H9 (cell line): ENCODE measurements around the gene MAEA. TPM values are rescaled to one million over a fixed set of nuclear protein-coding genes. Genes with fewer than 3 reads are reported as not detected.

Experiments used
- DNase-seq: peaks from one replicate; pipeline ENCODE4 v3.0.0-alpha.2; 2017
- H2AFZ ChIP-seq: one replicate; pipeline ENCODE4 v1.6.1; 2013; ENCODE audit warnings: mild to moderate bottlenecking, low read length, control low read depth, moderate library complexity
- H2AK5ac ChIP-seq: 2 replicates; pipeline ENCODE4 v1.6.1; 2013; ENCODE audit warnings: low read length, control low read depth, mixed read lengths; ENCODE audit not compliant: insufficient read length
- H2BK120ac ChIP-seq: one replicate; pipeline ENCODE4 v1.6.1; 2013; ENCODE audit warnings: low read depth, mild to moderate bottlenecking, low read length, control low read depth, inconsistent platforms; ENCODE audit not compliant: poor library complexity, severe bottlenecking
- H2BK12ac ChIP-seq: 2 replicates; pipeline ENCODE4 v1.6.1; 2013; ENCODE audit warnings: low read length, control low read depth, mixed read lengths, low read depth; ENCODE audit not compliant: insufficient read length
- H2BK15ac ChIP-seq: 2 replicates; pipeline ENCODE4 v1.6.1; 2013; ENCODE audit warnings: low read depth, low read length, control low read depth
- H2BK20ac ChIP-seq: one replicate; pipeline ENCODE4 v1.6.1; 2013; ENCODE audit warnings: low read depth, mild to moderate bottlenecking, low read length, control low read depth, inconsistent platforms; ENCODE audit not compliant: poor library complexity, severe bottlenecking
- H2BK5ac ChIP-seq: 2 replicates; pipeline ENCODE4 v1.6.1; 2013; ENCODE audit warnings: low read length, control low read depth, mixed read lengths; ENCODE audit not compliant: insufficient read length
- H3K14ac ChIP-seq: 2 replicates; pipeline ENCODE4 v1.6.1; 2013; ENCODE audit warnings: low read length, control low read depth; ENCODE audit not compliant: insufficient read depth
- H3K18ac ChIP-seq: 2 replicates; pipeline ENCODE4 v1.6.1; 2013; ENCODE audit warnings: low read depth, mild to moderate bottlenecking, mixed read lengths, low read length, control low read depth; ENCODE audit not compliant: insufficient read length
- H3K23ac ChIP-seq: 2 replicates; pipeline ENCODE4 v1.6.1; 2013; ENCODE audit warnings: low read length, control low read depth, mixed read lengths, low read depth; ENCODE audit not compliant: insufficient read length
- H3K23me2 ChIP-seq: 2 replicates; pipeline ENCODE4 v1.6.1; 2013; ENCODE audit warnings: low read depth, mild to moderate bottlenecking, mixed read lengths, low read length, control low read depth; ENCODE audit not compliant: insufficient read length, poor library complexity, severe bottlenecking
- H3K27ac ChIP-seq: 2 replicates; pipeline ENCODE4 v1.5.1; 2013; ENCODE audit warnings: low read length, control low read depth, mixed read lengths, low read depth; ENCODE audit not compliant: insufficient read length
- H3K27me3 ChIP-seq: 2 replicates; pipeline ENCODE4 v1.6.1; 2013; ENCODE audit warnings: low read length, control low read depth, inconsistent platforms; ENCODE audit not compliant: insufficient read depth
- H3K4ac ChIP-seq: 2 replicates; pipeline ENCODE4 v1.6.1; 2013; ENCODE audit warnings: low read depth, mild to moderate bottlenecking, control low read depth, inconsistent platforms, low read length, moderate library complexity
- H3K4me1 ChIP-seq: 2 replicates; pipeline ENCODE4 v1.6.1; 2013; ENCODE audit warnings: low read length, control low read depth, inconsistent platforms; ENCODE audit not compliant: insufficient read depth
- H3K4me2 ChIP-seq: 2 replicates; pipeline ENCODE4 v1.6.1; 2013; ENCODE audit warnings: low read length, control low read depth, mixed read lengths; ENCODE audit not compliant: insufficient read length, insufficient read depth
- H3K56ac ChIP-seq: 2 replicates; pipeline ENCODE4 v1.6.1; 2013; ENCODE audit warnings: low read depth, mild to moderate bottlenecking, mixed read lengths, low read length, control low read depth; ENCODE audit not compliant: insufficient read length
- H3K79me1 ChIP-seq: 2 replicates; pipeline ENCODE4 v1.6.1; 2013; ENCODE audit warnings: low read depth, mild to moderate bottlenecking, moderate library complexity, low read length, control low read depth, inconsistent platforms; ENCODE audit not compliant: insufficient read depth, poor library complexity, severe bottlenecking
- H3K79me2 ChIP-seq: 2 replicates; pipeline ENCODE4 v1.6.1; 2013; ENCODE audit warnings: low read length, control low read depth, inconsistent platforms; ENCODE audit not compliant: insufficient read depth
- H3K9ac ChIP-seq: 2 replicates; pipeline ENCODE4 v1.6.1; 2013; ENCODE audit warnings: low read length, control low read depth, mixed read lengths; ENCODE audit not compliant: insufficient read length; ENCODE audit errors: extremely low read depth
- H3K9me3 ChIP-seq: one replicate; pipeline ENCODE4 v1.6.1; 2013; ENCODE audit warnings: low read depth, low read length, inconsistent platforms; ENCODE audit not compliant: control insufficient read depth
- H3T11ph ChIP-seq: one replicate; pipeline ENCODE4 v1.6.1; 2013; ENCODE audit warnings: mild to moderate bottlenecking, low read length, control low read depth, inconsistent platforms
- H4K20me1 ChIP-seq: one replicate; pipeline ENCODE4 v1.6.1; 2013; ENCODE audit not compliant: control insufficient read depth, insufficient read length, insufficient read depth
- H4K5ac ChIP-seq: 2 replicates; pipeline ENCODE4 v1.6.1; 2013; ENCODE audit warnings: low read depth, mild to moderate bottlenecking, mixed read lengths, low read length, control low read depth; ENCODE audit not compliant: insufficient read length
- H4K8ac ChIP-seq: replicated peaks from 2 replicates; pipeline ENCODE4 v1.6.1; 2013; ENCODE audit warnings: low read length, control low read depth, mixed read lengths, low read depth; ENCODE audit not compliant: insufficient read length
- H4K91ac ChIP-seq: 2 replicates; pipeline ENCODE4 v1.6.1; 2013; ENCODE audit warnings: low read depth, mild to moderate bottlenecking, moderate library complexity, mixed read lengths, low read length, control low read depth; ENCODE audit not compliant: insufficient read length
- H3K27ac Mint-ChIP-seq, 3 experiments: 2 replicates in 2 of 3; 3 replicates in 1 of 3; pipeline ENCODE4 v1.8.0; 2020 to 2021; ENCODE audit warnings: mixed read lengths in 3 of 3, mild to moderate bottlenecking in 1 of 3, moderate library complexity in 1 of 3
- H3K27me3 Mint-ChIP-seq: 2 replicates; pipeline ENCODE4 v1.8.0; 2021; ENCODE audit warnings: low read depth, mild to moderate bottlenecking, moderate library complexity, mixed read lengths
- H3K36me3 Mint-ChIP-seq, 3 experiments: 2 replicates in 2 of 3; 3 replicates in 1 of 3; pipeline ENCODE4 v1.8.0; 2020 to 2021; ENCODE audit warnings: low read depth in 3 of 3, mixed read lengths in 3 of 3; ENCODE audit not compliant: insufficient read depth in 1 of 3
- H3K4me1 Mint-ChIP-seq, 2 experiments: 2 replicates each; pipeline ENCODE4 v1.8.0; 2020; ENCODE audit warnings: mixed read lengths in 2 of 2
- H3K4me3 Mint-ChIP-seq, 2 experiments: 2 replicates in 1 of 2; 3 replicates in 1 of 2; pipeline ENCODE4 v1.8.0; 2020 to 2021; ENCODE audit warnings: mild to moderate bottlenecking in 2 of 2, mixed read lengths in 2 of 2, moderate library complexity in 1 of 2
- H3K9me3 Mint-ChIP-seq, 2 experiments: 2 replicates in 1 of 2; 3 replicates in 1 of 2; pipeline ENCODE4 v1.8.0; 2020; ENCODE audit warnings: mild to moderate bottlenecking in 2 of 2, mixed read lengths in 2 of 2, moderate library complexity in 1 of 2
- CTCF ChIP-seq: fragments of 200-600 bp; sonication (generic); conservative IDR thresholded peaks from 3 replicates; pipeline ENCODE4 v1.8.0; 2021; ENCODE audit warnings: antibody characterized with exemption, mild to moderate bottlenecking
- WGBS: extraction: QIAGEN DNeasy Blood & Tissue Kit; methylation state at CpG from one replicate; pipeline ENCODE4 v1.1.7; 2013; ENCODE audit warnings: missing lambda C conversion rate, low lambda C conversion rate, mixed read lengths; ENCODE audit not compliant: insufficient read length; ENCODE audit errors: extremely low coverage; 5-methylcytosine and 5-hydroxymethylcytosine counted together
- total RNA-seq: library from RNA; stranded (reverse); gene quantifications from 2 replicates; pipeline ENCODE4 v1.2.1, GENCODE V29; 2021

MAEA gene
- total RNA-seq, 1 experiment from 2014 or later, result 85.6 TPM

- no peak overlapping the region for H3K14ac ChIP-seq
- TF ChIP-seq CTCF, result no peak
- WGBS, result no CpG with 5 or more reads among the region's 49 CpGs
- H4K20me1 ChIP-seq, result peaks cover 2% of the 10 kb centered on the region
- H3K23me2 ChIP-seq, result peaks cover 5% of the 10 kb centered on the region
- H4K91ac ChIP-seq, result no peak overlapping the region
- H3K27me3 ChIP-seq, result no peaks in the 10 kb centered on the region
- H3K4me2 ChIP-seq, result no peak overlapping the region
- Mint-ChIP-seq H3K9me3 (peaks cover 3 to 7% of the 10 kb centered on the region in 2 experiments; a peak in 3 of 5 replicates), H3K36me3 (peaks cover 30 to 42% (median 42%) of the 10 kb centered on the region in 3 experiments), H3K4me3 (no peak overlapping the region), H3K27ac (no peak overlapping the region; a peak in 1 of 7 replicates), H3K4me1 (peaks cover 15 to 19% of the 10 kb centered on the region in 2 experiments), H3K27me3 (no peaks in the 10 kb centered on the region)
- no peak overlapping the region for H3K18ac ChIP-seq
- peaks cover 15% of the 10 kb centered on the region for H3K79me2 ChIP-seq
- H2BK15ac ChIP-seq, result no peak overlapping the region
- H3K4me1 ChIP-seq, result peaks cover 3% of the 10 kb centered on the region; the same call in 1 of the 2 replicates
- no peak overlapping the region for H3K9ac ChIP-seq
- no peak overlapping the region for H4K5ac ChIP-seq
- H3K79me1 ChIP-seq, result peaks cover 19% of the 10 kb centered on the region
- H3K4ac ChIP-seq, result no peak overlapping the region; the same call in 1 of the 2 replicates
- H2BK20ac ChIP-seq, result no peak overlapping the region
- no peak overlapping the region for H2AFZ ChIP-seq
- no peak overlapping the region for H2BK12ac ChIP-seq
- H3K9me3 ChIP-seq, result no peaks in the 10 kb centered on the region
- no peak overlapping the region for H2BK5ac ChIP-seq
- no peak overlapping the region for H3K23ac ChIP-seq
- H2BK120ac ChIP-seq, result no peak overlapping the region
- no peak overlapping the region for H4K8ac ChIP-seq
- no peak for DNase-seq
- no peak overlapping the region for H3K27ac ChIP-seq
- no peak overlapping the region for H3K56ac ChIP-seq
- no peak overlapping the region for H3T11ph ChIP-seq
- no peak overlapping the region for H2AK5ac ChIP-seq
Observed at GRCh38 chr4:1310796-1311631, 21.3 kb downstream of the MAEA start.
